IMR-90 (cell line): ENCODE measurements around the gene CD6. TPM values are rescaled to one million over a fixed set of nuclear protein-coding genes. Genes with fewer than 3 reads are reported as not detected.

Experiments
- ATAC-seq: fragments of 200-7000 bp; cut with Tn5 transposase; 2 replicates; pipeline ENCODE4 v1.9.1; 2020; ENCODE audit warnings: low read depth, mild to moderate bottlenecking, moderate library complexity
- BruUV-seq: library from RNA; stranded (reverse); fragments of 400-500 nt; replicated peaks from 2 replicates; lab custom pipeline; 2021; lab: Mats Ljungman, UMichigan
- CTCF ChIA-PET: fragments of 300-600 bp; formaldehyde crosslinking; extraction: SDS; loops from one replicate; lab custom pipeline; 2021; ENCODE audit warnings: antibody characterized with exemption; lab: Yijun Ruan, JAX
- POLR2A ChIA-PET: fragments of 300-600 bp; sonication (Branson Sonifier 250); formaldehyde crosslinking; loops from one replicate; lab custom pipeline; 2022; ENCODE audit warnings: antibody characterized with exemption; ENCODE audit not compliant: unreplicated experiment; lab: Charles Lee
- DNase-seq: peaks from one replicate; pipeline ENCODE4 v3.0.0; 2013
- H2AFZ ChIP-seq: replicated peaks from 2 replicates; pipeline ENCODE3; 2013; ENCODE audit warnings: low read length, mild to moderate bottlenecking; ENCODE audit not compliant: poor library complexity
- H2AK5ac ChIP-seq: 2 replicates; pipeline ENCODE4 v1.6.1; 2013; ENCODE audit warnings: low read depth, low read length, inconsistent platforms
- H2AK9ac ChIP-seq: replicated peaks from 2 replicates; pipeline ENCODE3; 2013; ENCODE audit warnings: mild to moderate bottlenecking, low read depth, low read length, moderate library complexity; ENCODE audit not compliant: poor library complexity
- H2BK120ac ChIP-seq: 2 replicates; pipeline ENCODE4 v1.6.1; 2013; ENCODE audit warnings: low read depth, low read length, inconsistent platforms
- H2BK15ac ChIP-seq: 3 replicates; pipeline ENCODE4 v1.6.1; 2013; ENCODE audit warnings: low read depth, low read length, inconsistent platforms
- H2BK20ac ChIP-seq: 2 replicates; pipeline ENCODE4 v1.6.1; 2013; ENCODE audit warnings: low read depth, mild to moderate bottlenecking, inconsistent platforms, low read length, moderate library complexity
- H2BK5ac ChIP-seq: 2 replicates; pipeline ENCODE4 v1.6.1; 2013; ENCODE audit warnings: mild to moderate bottlenecking, low read depth, low read length, inconsistent platforms; ENCODE audit not compliant: poor library complexity, severe bottlenecking
- H3K14ac ChIP-seq: replicated peaks from 2 replicates; pipeline ENCODE4 v1.6.1; 2013; ENCODE audit warnings: low read depth, low read length, inconsistent platforms
- H3K18ac ChIP-seq: 2 replicates; pipeline ENCODE4 v1.6.1; 2013; ENCODE audit warnings: low read depth, low read length, control low read depth
- H3K23ac ChIP-seq: 2 replicates; pipeline ENCODE4 v1.6.1; 2013; ENCODE audit warnings: low read depth, low read length, inconsistent platforms
- H3K27ac ChIP-seq: 2 replicates; pipeline ENCODE4 v1.5.1; 2013; ENCODE audit warnings: mild to moderate bottlenecking, control low read depth, low read length; ENCODE audit not compliant: insufficient read depth
- H3K27me3 ChIP-seq: 2 replicates; pipeline ENCODE4 v1.6.1; 2013; ENCODE audit warnings: low read length; ENCODE audit not compliant: control insufficient read depth, insufficient read depth
- H3K36me3 ChIP-seq: 2 replicates; pipeline ENCODE4 v1.6.1; 2013; ENCODE audit warnings: low read length, mixed read lengths; ENCODE audit not compliant: control insufficient read depth, insufficient read depth
- H3K4ac ChIP-seq: 2 replicates; pipeline ENCODE4 v1.6.1; 2013; ENCODE audit warnings: low read depth, low read length, inconsistent platforms
- H3K4me1 ChIP-seq: 2 replicates; pipeline ENCODE4 v1.6.1; 2013; ENCODE audit warnings: low read length, mixed read lengths; ENCODE audit not compliant: control insufficient read depth, insufficient read depth
- H3K4me2 ChIP-seq: 2 replicates; pipeline ENCODE4 v1.6.1; 2013; ENCODE audit warnings: low read depth, mild to moderate bottlenecking, control low read depth, low read length, moderate library complexity
- H3K4me3 ChIP-seq: 2 replicates; pipeline ENCODE4 v1.5.1; 2013; ENCODE audit warnings: low read depth, mild to moderate bottlenecking, control low read depth, low read length, moderate library complexity; ENCODE audit not compliant: insufficient read depth
- H3K56ac ChIP-seq: 2 replicates; pipeline ENCODE4 v1.6.1; 2013; ENCODE audit warnings: low read length, inconsistent platforms; ENCODE audit not compliant: insufficient read depth; ENCODE audit errors: extremely low read depth
- H3K79me1 ChIP-seq, 2 experiments: 2 replicates each; pipeline ENCODE4 v1.6.1; 2013; ENCODE audit warnings: low read length in 2 of 2, inconsistent platforms in 1 of 2, low read depth in 1 of 2
- H3K9ac ChIP-seq: 2 replicates; pipeline ENCODE4 v1.6.1; 2013; ENCODE audit warnings: low read depth, low read length, control low read depth
- H3K9me1 ChIP-seq: 2 replicates; pipeline ENCODE4 v1.6.1; 2013; ENCODE audit warnings: low read length, inconsistent platforms; ENCODE audit not compliant: insufficient read depth
- H3K9me3 ChIP-seq: 2 replicates; pipeline ENCODE4 v1.6.1; 2013; ENCODE audit warnings: low read length; ENCODE audit not compliant: control insufficient read depth, insufficient read depth
- H4K20me1 ChIP-seq: 2 replicates; pipeline ENCODE4 v1.6.1; 2013; ENCODE audit warnings: low read length, inconsistent platforms; ENCODE audit not compliant: insufficient read depth
- H4K5ac ChIP-seq: 2 replicates; pipeline ENCODE4 v1.6.1; 2013; ENCODE audit warnings: mild to moderate bottlenecking, low read depth, low read length, control low read depth
- H4K8ac ChIP-seq, 2 experiments: 2 replicates each; pipeline ENCODE4 v1.6.1; 2013; ENCODE audit warnings: low read depth in 2 of 2, low read length in 2 of 2, control low read depth in 1 of 2, inconsistent platforms in 1 of 2
- H4K91ac ChIP-seq: 2 replicates; pipeline ENCODE4 v1.6.1; 2013; ENCODE audit warnings: low read depth, low read length, inconsistent platforms; ENCODE audit not compliant: insufficient read depth
- BHLHE40 ChIP-seq: fragments of 150-350 bp; IDR thresholded peaks from 2 replicates; pipeline ENCODE4 v1.6.1; 2016; ENCODE audit warnings: mild to moderate bottlenecking, low read depth, low read length
- CEBPB ChIP-seq: IDR thresholded peaks from 2 replicates; pipeline ENCODE4 v1.6.1; 2012; ENCODE audit warnings: low read depth, low read length, improper control_type of control experiment
- CHD1 ChIP-seq: IDR thresholded peaks from 2 replicates; pipeline ENCODE4 v1.6.1; 2012; ENCODE audit warnings: low read depth, low read length, improper control_type of control experiment
- CTCF ChIP-seq: conservative IDR thresholded peaks from 2 replicates; pipeline ENCODE4 v1.5.1; 2012; ENCODE audit warnings: mild to moderate bottlenecking, low read depth, low read length, improper control_type of control experiment
- ELK1 ChIP-seq: fragments of 150-350 bp; IDR thresholded peaks from 2 replicates; pipeline ENCODE4 v1.6.1; 2016; ENCODE audit warnings: low read depth, mild to moderate bottlenecking, low read length, moderate library complexity, borderline replicate concordance
- FOS ChIP-seq: fragments of 150-350 bp; IDR thresholded peaks from 2 replicates; pipeline ENCODE4 v1.6.1; 2016; ENCODE audit warnings: low read depth, low read length
- MAFK ChIP-seq: IDR thresholded peaks from 2 replicates; pipeline ENCODE4 v1.6.1; 2012; ENCODE audit warnings: low read depth, low read length, improper control_type of control experiment
- MXI1 ChIP-seq: IDR thresholded peaks from 2 replicates; pipeline ENCODE4 v1.6.1; 2012; ENCODE audit warnings: low read depth, mild to moderate bottlenecking, low read length, moderate library complexity, borderline replicate concordance
- NFE2L2 ChIP-seq: fragments of 150-350 bp; IDR thresholded peaks from 2 replicates; pipeline ENCODE4 v1.6.1; 2016; ENCODE audit warnings: low read depth, mild to moderate bottlenecking, low read length
- RCOR1 ChIP-seq: IDR thresholded peaks from 2 replicates; pipeline ENCODE4 v1.6.1; 2012; ENCODE audit warnings: mild to moderate bottlenecking, low read length, improper control_type of control experiment; ENCODE audit not compliant: insufficient replicate concordance
- RFX5 ChIP-seq: IDR thresholded peaks from 2 replicates; pipeline ENCODE4 v1.8.0; 2012; ENCODE audit warnings: low read depth, mild to moderate bottlenecking, low read length, moderate library complexity
- SMC3 ChIP-seq: fragments of 150-350 bp; IDR thresholded peaks from 2 replicates; pipeline ENCODE4 v1.6.1; 2016; ENCODE audit warnings: low read depth, mild to moderate bottlenecking, antibody characterized with exemption, low read length, moderate library complexity
- USF2 ChIP-seq: fragments of 150-350 bp; IDR thresholded peaks from 2 replicates; pipeline ENCODE4 v1.6.1; 2017; ENCODE audit warnings: mild to moderate bottlenecking, antibody characterized with exemption, low read length, low read depth
- dilution Hi-C: fragments of 300-500 bp; cut with HindIII; formaldehyde crosslinking; loops from one replicate; pipeline ENCODE4 v1.14.3; 2018; ENCODE audit warnings: low sequenced_read_pairs; ENCODE audit not compliant: unreplicated experiment
- in situ Hi-C: fragments of 300-500 bp; cut with MboI; formaldehyde crosslinking; loops from 3 replicates; pipeline ENCODE4 v1.14.3; 2019; ENCODE audit warnings: low sequenced_read_pairs, inconsistent platforms, mixed read lengths
- intact Hi-C: fragments of 100-400 bp; cut with micrococcal nuclease; formaldehyde crosslinking; loops from 2 replicates; pipeline ENCODE4 v1.10.0; 2022
- polyA plus RNA-seq, 3 experiments: library from polyadenylated mRNA; depleted of rRNA; stranded (reverse); fragments of >200 nt; gene quantifications; 2 replicates each; pipeline ENCODE4 v1.2.3, GENCODE V29; 2012; ENCODE audit warnings: low replicate concordance in 1 of 3
- total RNA-seq: library from RNA; depleted of rRNA; stranded (reverse); fragments of >200 nt; gene quantifications from 2 replicates; pipeline ENCODE4 v1.2.3, GENCODE V29; 2012

CD6 gene
- total and polyA plus RNA-seq, 2 of the 4 experiments (the other 2 are of a cell fraction): not detected

- Histone ChIP-seq H3K9ac (no peak overlapping the region), H3K27ac (no peak overlapping the region), H3K4me3 (no peak overlapping the region), H3K36me3 (no peaks in the 10 kb centered on the region), H2BK5ac (no peak overlapping the region), H3K56ac (no peak overlapping the region), H3K14ac (no peak overlapping the region), H3K79me1 (no peaks in the 10 kb centered on the region), H2AK5ac (no peak overlapping the region), H3K4ac (no peak overlapping the region), H3K9me1 (no peaks in the 10 kb centered on the region), H3K9me3 (no peaks in the 10 kb centered on the region), H4K8ac (no peak overlapping the region), H3K4me1 (no peaks in the 10 kb centered on the region; the same call in 1 of the 2 replicates), H3K23ac (no peak overlapping the region), H3K18ac (no peak overlapping the region), H2BK20ac (no peak overlapping the region), H2AFZ (no peak overlapping the region), H4K20me1 (no peaks in the 10 kb centered on the region), H2AK9ac (no peak overlapping the region), H3K4me2 (no peak overlapping the region), H2BK120ac (no peak overlapping the region), H2BK15ac (no peak overlapping the region), H4K91ac (no peak overlapping the region), H3K27me3 (peaks cover 34% of the 10 kb centered on the region), H4K5ac (no peak overlapping the region)
- ChIA-PET POLR2A (no interaction called here), CTCF (interaction anchor here (0.6 kb wide), 1 partner anchor 20 kb away, joined by 3 read pairs; no protein-coding TSS in a partner anchor)
- in situ Hi-C loops (no loop called here), dilution Hi-C loops (no loop called here), intact Hi-C loops (no loop called here)
- no TSS peak for BruUV-seq
- no peak for ATAC-seq
- no peak for DNase-seq
- TF ChIP-seq USF2: no peak
- TF ChIP-seq RFX5: no peak
- TF ChIP-seq BHLHE40: no peak
- no peak for TF ChIP-seq ELK1
- no peak for TF ChIP-seq MAFK
- TF ChIP-seq CEBPB: no peak
- no peak for TF ChIP-seq FOS
- TF ChIP-seq RCOR1: no peak
- TF ChIP-seq NFE2L2: no peak
- no peak for TF ChIP-seq MXI1
- no peak for TF ChIP-seq CHD1
- no peak for TF ChIP-seq SMC3
- no peak for TF ChIP-seq CTCF
Measured at GRCh38 chr11:60977836-60978235, 6.4 kb downstream of the CD6 start.
